Measurements from ENCODE around the gene NPM3.

Gene NPM3

GRCh38 chr10:101775273-101776160, 7.7 kb downstream of the NPM3 start, which contains the start of gene FGF8:
FGF8 (minus strand) TSS chr10:101776114; CDS start chr10:101775900, 214 bp downstream.
- DNase-seq, result peak in 1 of 56 donors; percentile 9

GRCh38 chr10:101774589-101775272, 8.5 kb downstream of the NPM3 start:
- no peak for DNase-seq

GRCh38 chr10:101773923-101774588, 9.2 kb downstream of the NPM3 start:
- no peak for DNase-seq

- no peak for DNase-seq
Measured at GRCh38 chr10:101772895-101773761, 10.1 kb downstream of the NPM3 start.

GRCh38 chr10:101772017-101772894, 11.0 kb downstream of the NPM3 start:
- no peak for DNase-seq

GRCh38 chr10:101771380-101771779, 11.9 kb downstream of the NPM3 start:
- no peak for DNase-seq

GRCh38 chr10:101770331-101771215, 12.7 kb downstream of the NPM3 start:
- no peak for DNase-seq

GRCh38 chr10:101769541-101770180, 13.6 kb downstream of the NPM3 start:
- DNase-seq, result no peak

GRCh38 chr10:101768791-101769170, 14.5 kb downstream of the NPM3 start:
- DNase-seq, result no peak

- DNase-seq, result no peak
Measured at GRCh38 chr10:101767966-101768790, 15.1 kb downstream of the NPM3 start.

GRCh38 chr10:101767600-101767945, 15.7 kb downstream of the NPM3 start:
- no peak for DNase-seq

GRCh38 chr10:101766753-101767599, 16.3 kb downstream of the NPM3 start:
- DNase-seq, result no peak

GRCh38 chr10:101766306-101766705, 16.9 kb downstream of the NPM3 start:
- DNase-seq, result no peak

- no peak for DNase-seq
Measured at GRCh38 chr10:101763141-101763846, 20.0 kb downstream of the NPM3 start.

- no peak for DNase-seq
Measured at GRCh38 chr10:101762736-101763135, 20.5 kb downstream of the NPM3 start.

- no peak for DNase-seq
Measured at GRCh38 chr10:101761226-101761625, 22.0 kb downstream of the NPM3 start.
